ENCODE results near the gene PTGR3. TPM values are rescaled to one million over a fixed set of nuclear protein-coding genes. Genes with fewer than 3 reads are reported as not detected.

PTGR3 gene
- total and polyA plus RNA-seq, 4 donors = 14.3 to 48.2 (median 36.2) TPM

GRCh38 chr18:75211953-75212750, 3.2 kb upstream of the PTGR3 start:
- no peaks in the 10 kb centered on the region for H3K27me3 ChIP-seq (ENCODE audit: control insufficient read depth, insufficient read depth, low read length)
- under 1% methylated on average over 36 of the region's 38 CpGs for WGBS (ENCODE audit: insufficient coverage)
- H3K27ac ChIP-seq (ENCODE audit: low read depth, low read length) = peak overlapping the region; percentile 65

GRCh38 chr18:75211626-75211952, 2.6 kb upstream of the PTGR3 start:
- under 1% methylated on average over 66 of the region's 66 CpGs for WGBS (ENCODE audit: insufficient coverage)
- Histone ChIP-seq H3K4me1 (ENCODE audit: control insufficient read depth, insufficient read depth, low read length) (peaks cover 14% of the 10 kb centered on the region), H3K27ac (ENCODE audit: low read depth, low read length) (peak overlapping the region; percentile 65), H3K36me3 (ENCODE audit: control insufficient read depth, insufficient read depth, low read length) (no peaks in the 10 kb centered on the region), H3K9me3 (ENCODE audit: control insufficient read depth, insufficient read depth, low read length) (no peaks in the 10 kb centered on the region), H3K4me3 (ENCODE audit: low read depth, low read length) (peak overlapping the region; percentile 72), H3K27me3 (ENCODE audit: control insufficient read depth, insufficient read depth, low read length) (no peaks in the 10 kb centered on the region)
- no peak for DNase-seq (ENCODE audit: low read depth in 4 of 6, low spot score in 6 of 6)

More at GRCh38 chr18:75211953-75212750, 3.2 kb upstream of the PTGR3 start:
- Histone ChIP-seq H3K4me3 (ENCODE audit: low read depth, low read length) (peak overlapping the region; percentile 72), H3K36me3 (ENCODE audit: control insufficient read depth, insufficient read depth, low read length) (no peaks in the 10 kb centered on the region), H3K4me1 (ENCODE audit: control insufficient read depth, insufficient read depth, low read length) (peaks cover 14% of the 10 kb centered on the region), H3K9me3 (ENCODE audit: control insufficient read depth, insufficient read depth, low read length) (no peaks in the 10 kb centered on the region)
- DNase-seq (ENCODE audit: low read depth in 4 of 6, low spot score in 6 of 6) = peak in 3 of 6 donors; percentile 38 to 78 (median 66)

GRCh38 chr18:75211002-75211621, 2.2 kb upstream of the PTGR3 start:
- peak overlapping the region; percentile 97 for H3K27ac ChIP-seq (ENCODE audit: low read depth, low read length)
- no peaks in the 10 kb centered on the region for H3K9me3 ChIP-seq (ENCODE audit: control insufficient read depth, insufficient read depth, low read length)
- 0% methylated on average over 64 of the region's 64 CpGs for WGBS (ENCODE audit: insufficient coverage)
- DNase-seq (ENCODE audit: low read depth in 4 of 6, low spot score in 6 of 6) = peak in 3 of 6 donors; percentile 49 to 75 (median 69)
- peaks cover 13% of the 10 kb centered on the region for H3K4me1 ChIP-seq (ENCODE audit: control insufficient read depth, insufficient read depth, low read length)
- H3K4me3 ChIP-seq (ENCODE audit: low read depth, low read length) = peak overlapping the region; percentile 92
- no peaks in the 10 kb centered on the region for H3K36me3 ChIP-seq (ENCODE audit: control insufficient read depth, insufficient read depth, low read length)
- no peaks in the 10 kb centered on the region for H3K27me3 ChIP-seq (ENCODE audit: control insufficient read depth, insufficient read depth, low read length)

GRCh38 chr18:75210274-75211001, 1.5 kb upstream of the PTGR3 start, which contains the start of gene TSHZ1:
TSS of gene TSHZ1 (plus strand) at chr18:75210797. CDS start at chr18:75211877, 1,080 bp downstream.
- no peaks in the 10 kb centered on the region for H3K27me3 ChIP-seq (ENCODE audit: control insufficient read depth, insufficient read depth, low read length)
- peak within 1 kb of the TSS; percentile 97 for H3K27ac ChIP-seq (ENCODE audit: low read depth, low read length)
- peak within 1 kb of the TSS; percentile 92 for H3K4me3 ChIP-seq (ENCODE audit: low read depth, low read length)
- peaks cover 13% of the 10 kb centered on the region for H3K4me1 ChIP-seq (ENCODE audit: control insufficient read depth, insufficient read depth, low read length)
- H3K36me3 ChIP-seq (ENCODE audit: control insufficient read depth, insufficient read depth, low read length) = no peaks in the 10 kb centered on the region
- 2% methylated on average over 5 of the region's 15 CpGs for WGBS (ENCODE audit: insufficient coverage)
- DNase-seq (ENCODE audit: low read depth in 4 of 6, low spot score in 6 of 6) = peak in 5 of 6 donors; percentile 81 to 98 (median 84)
- H3K9me3 ChIP-seq (ENCODE audit: control insufficient read depth, insufficient read depth, low read length) = no peaks in the 10 kb centered on the region

GRCh38 chr18:75209951-75210258, 966 bp upstream of the PTGR3 start:
- Histone ChIP-seq H3K4me1 (ENCODE audit: control insufficient read depth, insufficient read depth, low read length) (peaks cover 14% of the 10 kb centered on the region), H3K4me3 (ENCODE audit: low read depth, low read length) (peak overlapping the region; percentile 92), H3K9me3 (ENCODE audit: control insufficient read depth, insufficient read depth, low read length) (no peaks in the 10 kb centered on the region), H3K27ac (ENCODE audit: low read depth, low read length) (peak overlapping the region; percentile 97), H3K27me3 (ENCODE audit: control insufficient read depth, insufficient read depth, low read length) (no peaks in the 10 kb centered on the region), H3K36me3 (ENCODE audit: control insufficient read depth, insufficient read depth, low read length) (no peaks in the 10 kb centered on the region)
- WGBS (ENCODE audit: insufficient coverage) = 0% methylated on average over 3 of the region's 8 CpGs
- peak in 1 of 6 donors; percentile 73 for DNase-seq (ENCODE audit: low read depth in 4 of 6, low spot score in 6 of 6)

- peaks cover 6% of the 10 kb centered on the region for H3K36me3 ChIP-seq (ENCODE audit: control insufficient read depth, insufficient read depth, low read length)
- H3K4me1 ChIP-seq (ENCODE audit: control insufficient read depth, insufficient read depth, low read length) = peaks cover 22% of the 10 kb centered on the region
- 0% methylated on average over 34 of the region's 34 CpGs for WGBS (ENCODE audit: insufficient coverage)
- peak overlapping the region; percentile 92 for H3K4me3 ChIP-seq (ENCODE audit: low read depth, low read length)
- no peak for DNase-seq (ENCODE audit: low read depth in 4 of 6, low spot score in 6 of 6)
- peaks cover 2% of the 10 kb centered on the region for H3K27me3 ChIP-seq (ENCODE audit: control insufficient read depth, insufficient read depth, low read length)
- no peaks in the 10 kb centered on the region for H3K9me3 ChIP-seq (ENCODE audit: control insufficient read depth, insufficient read depth, low read length)
- H3K27ac ChIP-seq (ENCODE audit: low read depth, low read length) = peak overlapping the region; percentile 96
These were observed 157 bp downstream of the PTGR3 start for GRCh38 chr18:75208836-75209128.

- Histone ChIP-seq H3K4me1 (ENCODE audit: control insufficient read depth, insufficient read depth, low read length) (peaks cover 25% of the 10 kb centered on the region), H3K9me3 (ENCODE audit: control insufficient read depth, insufficient read depth, low read length) (no peaks in the 10 kb centered on the region), H3K27me3 (ENCODE audit: control insufficient read depth, insufficient read depth, low read length) (peaks cover 2% of the 10 kb centered on the region), H3K36me3 (ENCODE audit: control insufficient read depth, insufficient read depth, low read length) (peaks cover 6% of the 10 kb centered on the region), H3K27ac (ENCODE audit: low read depth, low read length) (peak overlapping the region; percentile 96), H3K4me3 (ENCODE audit: low read depth, low read length) (peak overlapping the region; percentile 92)
- under 1% methylated on average over 57 of the region's 65 CpGs for WGBS (ENCODE audit: insufficient coverage)
- DNase-seq (ENCODE audit: low read depth in 4 of 6, low spot score in 6 of 6) = peak in 3 of 6 donors; percentile 28 to 90 (median 88)
These were observed 644 bp downstream of the PTGR3 start for GRCh38 chr18:75208155-75208835.

GRCh38 chr18:75207310-75208154, 1.4 kb downstream of the PTGR3 start:
- H3K4me1 ChIP-seq (ENCODE audit: control insufficient read depth, insufficient read depth, low read length) = peaks cover 25% of the 10 kb centered on the region
- 2% methylated on average over 23 of the region's 26 CpGs for WGBS (ENCODE audit: insufficient coverage)
- peaks cover 6% of the 10 kb centered on the region for H3K36me3 ChIP-seq (ENCODE audit: control insufficient read depth, insufficient read depth, low read length)

More at GRCh38 chr18:75207310-75208154, 1.4 kb downstream of the PTGR3 start:
- peak in 3 of 6 donors; percentile 57 to 78 (median 59) for DNase-seq (ENCODE audit: low read depth in 4 of 6, low spot score in 6 of 6)
- Histone ChIP-seq H3K9me3 (ENCODE audit: control insufficient read depth, insufficient read depth, low read length) (no peaks in the 10 kb centered on the region), H3K27ac (ENCODE audit: low read depth, low read length) (peak overlapping the region; percentile 96), H3K27me3 (ENCODE audit: control insufficient read depth, insufficient read depth, low read length) (peaks cover 2% of the 10 kb centered on the region), H3K4me3 (ENCODE audit: low read depth, low read length) (peak overlapping the region; percentile 92)

All from spinal cord (tissue), 10 donors.